Suprapubic skin (tissue), 4 donors: ENCODE measurements around the gene IL4. TPM values are rescaled to one million over a fixed set of nuclear protein-coding genes. Genes with fewer than 3 reads are reported as not detected.

Source experiments
- DNase-seq, 2 donors: peaks; one replicate each; pipeline ENCODE4 v3.0.0-alpha.2; 2019; ENCODE audit warnings: low spot score in 2 of 2
- H3K27ac ChIP-seq: fragments of 200-600 bp; sonication (generic); one replicate; pipeline ENCODE4 v1.5.1; 2019
- H3K27me3 ChIP-seq: fragments of 200-600 bp; sonication (generic); one replicate; pipeline ENCODE4 v1.5.1; 2019
- H3K36me3 ChIP-seq: fragments of 200-600 bp; sonication (generic); one replicate; pipeline ENCODE4 v1.5.1; 2019
- H3K4me1 ChIP-seq: fragments of 200-600 bp; sonication (generic); one replicate; pipeline ENCODE4 v1.5.1; 2019
- H3K4me3 ChIP-seq: fragments of 200-600 bp; sonication (generic); one replicate; pipeline ENCODE4 v1.5.1; 2019; ENCODE audit warnings: mild to moderate bottlenecking
- H3K9me3 ChIP-seq: fragments of 200-600 bp; sonication (generic); one replicate; pipeline ENCODE4 v1.5.1; 2019
- EP300 ChIP-seq: sonication (generic); formaldehyde crosslinking; IDR thresholded peaks from one replicate; pipeline ENCODE4 v1.6.1; 2017; ENCODE audit warnings: antibody characterized with exemption
- POLR2A ChIP-seq, 2 donors: fragments of 450-650 bp; IDR thresholded peaks; one replicate each; pipeline ENCODE4 v1.6.1; 2017; ENCODE audit warnings: antibody characterized with exemption in 2 of 2, mild to moderate bottlenecking in 2 of 2, moderate library complexity in 2 of 2
- POLR2AphosphoS5 ChIP-seq, 3 donors: sonication (generic); formaldehyde crosslinking; IDR thresholded peaks; one replicate each; pipeline ENCODE4 v1.6.1; 2017; ENCODE audit warnings: antibody characterized with exemption in 3 of 3
- WGBS: methylation state at CpG from one replicate; pipeline ENCODE4 v1.1.5; 2018; 5-methylcytosine and 5-hydroxymethylcytosine counted together
- total RNA-seq, 4 donors: library from RNA; depleted of rRNA; stranded (reverse); fragments of >200 nt; gene quantifications; one replicate each; pipeline ENCODE4 v1.1.0, GENCODE V29; 2016
- TF ChIP-seq, protein P1 (sequence below), 2 donors: fragments of 200-600 bp in 1 of 2; fragments of 450-650 bp in 1 of 2; sonication (generic) in 1 of 2; IDR thresholded peaks; one replicate each; pipeline ENCODE4 v1.5.1; 2016 to 2019; ENCODE audit warnings: antibody characterized with exemption in 2 of 2, mild to moderate bottlenecking in 1 of 2, moderate library complexity in 1 of 2

The IL4 gene
- total RNA-seq, 4 donors from 2014 or later = not detected

DNA sequence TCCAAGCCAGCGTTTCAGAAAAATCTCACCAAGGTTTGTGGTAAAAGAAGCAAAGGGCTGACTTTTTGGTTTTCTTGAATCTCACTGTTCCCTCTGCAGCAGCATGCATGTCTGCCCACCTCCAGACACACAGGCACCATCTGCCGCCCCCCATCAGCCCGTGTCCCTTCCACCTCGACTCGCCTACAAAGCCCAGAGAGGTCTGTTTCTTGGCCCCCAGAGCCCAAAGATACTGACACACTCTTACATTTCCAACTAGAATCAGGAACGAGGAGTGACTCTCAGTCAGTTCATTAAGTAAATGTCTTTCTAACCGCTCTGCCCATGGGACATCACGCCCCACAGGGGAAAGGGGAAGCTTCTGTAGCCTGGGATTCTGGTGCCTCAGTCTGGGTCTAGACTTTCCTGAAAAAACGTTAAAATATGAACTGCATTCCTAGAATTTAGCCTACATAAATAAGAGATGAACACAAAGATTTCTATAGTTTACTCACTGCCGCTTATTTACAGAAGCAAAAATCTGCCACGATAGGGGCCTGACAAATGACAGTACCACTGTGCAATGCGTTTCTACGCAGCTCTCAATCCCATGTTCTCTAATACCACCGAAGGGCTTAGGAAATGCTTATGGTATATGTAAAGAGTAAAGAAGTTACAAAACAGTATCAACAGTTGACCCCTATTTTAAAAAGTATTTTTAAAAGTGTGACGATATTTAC is 4.1 kb downstream of the IL4 start:
- H3K27me3 ChIP-seq = no peaks in the 10 kb centered on the region
- TF ChIP-seq POLR2A (IDR thresholded peaks at IDR 0.05) (no peak), POLR2AphosphoS5 (IDR thresholded peaks at IDR 0.05) (no peak), EP300 (no peak)
- TF ChIP-seq, protein P1, sequence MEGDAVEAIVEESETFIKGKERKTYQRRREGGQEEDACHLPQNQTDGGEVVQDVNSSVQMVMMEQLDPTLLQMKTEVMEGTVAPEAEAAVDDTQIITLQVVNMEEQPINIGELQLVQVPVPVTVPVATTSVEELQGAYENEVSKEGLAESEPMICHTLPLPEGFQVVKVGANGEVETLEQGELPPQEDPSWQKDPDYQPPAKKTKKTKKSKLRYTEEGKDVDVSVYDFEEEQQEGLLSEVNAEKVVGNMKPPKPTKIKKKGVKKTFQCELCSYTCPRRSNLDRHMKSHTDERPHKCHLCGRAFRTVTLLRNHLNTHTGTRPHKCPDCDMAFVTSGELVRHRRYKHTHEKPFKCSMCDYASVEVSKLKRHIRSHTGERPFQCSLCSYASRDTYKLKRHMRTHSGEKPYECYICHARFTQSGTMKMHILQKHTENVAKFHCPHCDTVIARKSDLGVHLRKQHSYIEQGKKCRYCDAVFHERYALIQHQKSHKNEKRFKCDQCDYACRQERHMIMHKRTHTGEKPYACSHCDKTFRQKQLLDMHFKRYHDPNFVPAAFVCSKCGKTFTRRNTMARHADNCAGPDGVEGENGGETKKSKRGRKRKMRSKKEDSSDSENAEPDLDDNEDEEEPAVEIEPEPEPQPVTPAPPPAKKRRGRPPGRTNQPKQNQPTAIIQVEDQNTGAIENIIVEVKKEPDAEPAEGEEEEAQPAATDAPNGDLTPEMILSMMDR (IDR thresholded peaks at IDR 0.05) = no peak
- DNase-seq = no peak
- WGBS = 84% methylated on average over 15 of the region's 15 CpGs
- no peaks in the 10 kb centered on the region for H3K36me3 ChIP-seq
- H3K27ac ChIP-seq = no peak overlapping the region
- no peak overlapping the region for H3K4me3 ChIP-seq
- H3K4me1 ChIP-seq = peaks cover 12% of the 10 kb centered on the region
- no peaks in the 10 kb centered on the region for H3K9me3 ChIP-seq

DNA sequence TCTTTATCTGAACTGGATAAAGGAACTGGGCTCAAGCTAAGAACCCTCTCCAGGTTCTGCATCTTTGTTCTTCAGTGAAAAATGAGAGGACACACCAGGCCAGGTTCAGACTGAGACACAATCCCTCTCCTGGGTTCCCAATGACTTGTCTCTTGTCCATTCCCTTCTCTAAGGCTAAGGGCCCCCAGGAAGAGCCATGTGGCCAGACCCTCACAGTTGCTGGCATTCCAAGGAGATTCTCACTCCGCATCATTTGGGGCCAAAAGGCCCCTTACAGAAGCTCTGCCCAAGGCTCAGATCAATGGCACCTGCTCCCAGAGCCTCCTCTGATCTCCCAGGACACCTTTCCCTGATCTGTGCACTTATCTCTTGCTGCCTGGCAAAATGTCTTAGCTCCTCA is 4.9 kb downstream of the IL4 start:
- no peak for DNase-seq
- Histone ChIP-seq H3K4me1 (peaks cover 12% of the 10 kb centered on the region), H3K36me3 (no peaks in the 10 kb centered on the region), H3K27me3 (no peaks in the 10 kb centered on the region), H3K4me3 (no peak overlapping the region), H3K9me3 (no peaks in the 10 kb centered on the region), H3K27ac (no peak overlapping the region)
- 100% methylated on average over 1 of the region's 1 CpG for WGBS
- TF ChIP-seq POLR2AphosphoS5 (IDR thresholded peaks at IDR 0.05) (no peak), EP300 (no peak), POLR2A (IDR thresholded peaks at IDR 0.05) (no peak)
- TF ChIP-seq, protein P1 (IDR thresholded peaks at IDR 0.05) = no peak

DNA sequence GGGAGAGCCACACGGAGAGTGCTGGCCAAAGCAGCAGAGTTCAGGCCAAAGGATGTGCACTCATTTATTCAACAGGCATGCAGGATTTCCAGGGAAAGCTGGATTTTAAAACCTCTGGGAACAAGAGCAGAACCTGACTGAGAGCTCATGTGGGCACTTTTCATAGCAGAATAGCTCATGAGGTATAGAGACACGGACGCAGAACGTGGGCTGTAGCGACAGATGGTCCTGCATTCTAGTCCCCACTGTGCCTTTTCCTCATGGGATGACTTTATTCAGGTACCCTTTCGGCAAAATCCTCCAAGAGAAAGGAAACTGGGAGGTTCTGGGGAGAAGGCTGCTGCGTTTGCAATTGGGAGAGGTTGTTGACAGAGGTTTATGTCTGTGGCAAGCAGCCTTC is 5.4 kb downstream of the IL4 start:
- H3K4me1 ChIP-seq = peaks cover 9% of the 10 kb centered on the region
- 94% methylated on average over 7 of the region's 7 CpGs for WGBS
- H3K36me3 ChIP-seq = no peaks in the 10 kb centered on the region
- no peak overlapping the region for H3K4me3 ChIP-seq
- no peaks in the 10 kb centered on the region for H3K27me3 ChIP-seq
- no peak for DNase-seq
- H3K27ac ChIP-seq = no peak overlapping the region
- TF ChIP-seq EP300 (no peak), POLR2AphosphoS5 (IDR thresholded peaks at IDR 0.05) (no peak), POLR2A (IDR thresholded peaks at IDR 0.05) (no peak)
- TF ChIP-seq, protein P1 (IDR thresholded peaks at IDR 0.05) = no peak
- no peaks in the 10 kb centered on the region for H3K9me3 ChIP-seq

DNA sequence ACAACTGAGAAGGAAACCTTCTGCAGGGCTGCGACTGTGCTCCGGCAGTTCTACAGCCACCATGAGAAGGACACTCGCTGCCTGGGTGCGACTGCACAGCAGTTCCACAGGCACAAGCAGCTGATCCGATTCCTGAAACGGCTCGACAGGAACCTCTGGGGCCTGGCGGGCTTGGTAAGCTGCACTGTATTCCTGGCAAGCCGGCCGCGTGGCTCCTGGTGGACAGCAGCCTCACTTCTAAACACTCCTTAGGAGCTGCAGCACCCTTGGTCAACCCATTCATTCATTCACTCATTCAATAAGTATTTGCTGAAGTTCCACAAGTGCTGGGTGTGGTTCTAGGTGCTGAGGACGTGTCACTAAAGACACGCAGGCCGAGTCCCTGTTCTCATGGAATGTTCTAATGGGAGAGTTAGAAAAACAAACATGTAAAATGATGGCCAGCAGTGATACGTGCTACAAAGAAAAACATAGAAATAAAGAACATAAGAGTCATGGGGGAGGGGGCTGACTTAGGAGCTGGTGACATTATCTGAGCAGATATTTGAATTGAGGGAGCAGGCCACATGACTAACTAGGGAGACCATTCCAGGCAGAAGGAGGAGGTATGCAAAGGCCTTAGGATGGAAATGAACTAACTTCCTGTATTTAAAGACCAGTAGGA is 6.1 kb downstream of the IL4 start:
- no peak overlapping the region for H3K27ac ChIP-seq
- H3K4me3 ChIP-seq = no peak overlapping the region
- TF ChIP-seq POLR2A (IDR thresholded peaks at IDR 0.05) (no peak), EP300 (no peak), POLR2AphosphoS5 (IDR thresholded peaks at IDR 0.05) (no peak)
- TF ChIP-seq, protein P1 (IDR thresholded peaks at IDR 0.05) = no peak
- H3K36me3 ChIP-seq = no peaks in the 10 kb centered on the region
- 96% methylated on average over 6 of the region's 15 CpGs for WGBS
- no peaks in the 10 kb centered on the region for H3K9me3 ChIP-seq
- peaks cover 2% of the 10 kb centered on the region for H3K4me1 ChIP-seq
- no peaks in the 10 kb centered on the region for H3K27me3 ChIP-seq
- no peak for DNase-seq

DNA sequence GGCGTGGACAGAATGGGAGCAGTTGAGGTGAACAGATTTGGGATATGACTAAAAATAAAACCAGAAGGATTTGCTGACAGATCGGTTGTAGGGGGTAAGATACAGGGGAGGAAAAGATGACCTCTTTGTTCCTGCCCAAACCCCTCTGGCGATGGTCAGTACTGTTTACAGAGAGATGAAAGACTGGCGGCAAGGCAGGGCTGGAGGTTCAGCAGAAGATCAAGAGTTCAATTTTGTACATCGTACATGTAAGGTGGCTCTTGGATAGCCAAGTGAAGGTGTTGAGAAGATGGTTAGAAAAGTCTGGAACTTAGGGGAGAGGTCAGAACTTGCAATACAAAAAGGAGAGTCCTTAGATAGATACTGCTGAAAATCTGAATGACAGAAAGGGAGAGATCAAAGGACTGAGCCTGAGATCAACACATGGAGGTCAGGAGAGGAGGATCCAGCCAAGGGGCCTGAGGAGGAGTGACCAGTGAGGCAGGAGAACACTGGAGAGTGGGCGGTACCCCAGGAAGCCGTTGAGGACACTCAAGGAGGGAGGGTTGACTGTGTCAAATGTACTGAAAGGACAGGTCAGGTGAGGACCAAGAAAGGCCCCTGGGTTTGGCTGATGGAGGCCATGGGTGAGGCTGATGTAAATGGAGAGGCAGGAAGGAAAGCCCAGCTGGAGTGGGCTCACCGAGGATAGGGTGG is 7.1 kb downstream of the IL4 start:
- Histone ChIP-seq H3K4me3 (no peak overlapping the region), H3K4me1 (no peaks in the 10 kb centered on the region), H3K27me3 (no peaks in the 10 kb centered on the region), H3K27ac (no peak overlapping the region), H3K9me3 (no peaks in the 10 kb centered on the region), H3K36me3 (no peaks in the 10 kb centered on the region)
- no peak for DNase-seq
- no peak for TF ChIP-seq EP300
- TF ChIP-seq, protein P1 (IDR thresholded peaks at IDR 0.05) = no peak
- no peak for TF ChIP-seq POLR2AphosphoS5 (IDR thresholded peaks at IDR 0.05)
- TF ChIP-seq POLR2A (IDR thresholded peaks at IDR 0.05) = no peak
- WGBS = 76% methylated on average over 7 of the region's 8 CpGs
